NCI-H526 treated with DMSO at 0.1 percent for 48 hours (cell line): ENCODE measurements around the gene RPL41.
"Not testable (repeated sequence)": the region's sequence is repeated elsewhere in the genome, so short reads cannot be mapped to it uniquely, and the experiment has no call there.

ENCODE experiments used
- DNase-seq: peaks from one replicate; lab custom pipeline; 2025; lab: John Stamatoyannopoulos, UW

RPL41 gene

DNA sequence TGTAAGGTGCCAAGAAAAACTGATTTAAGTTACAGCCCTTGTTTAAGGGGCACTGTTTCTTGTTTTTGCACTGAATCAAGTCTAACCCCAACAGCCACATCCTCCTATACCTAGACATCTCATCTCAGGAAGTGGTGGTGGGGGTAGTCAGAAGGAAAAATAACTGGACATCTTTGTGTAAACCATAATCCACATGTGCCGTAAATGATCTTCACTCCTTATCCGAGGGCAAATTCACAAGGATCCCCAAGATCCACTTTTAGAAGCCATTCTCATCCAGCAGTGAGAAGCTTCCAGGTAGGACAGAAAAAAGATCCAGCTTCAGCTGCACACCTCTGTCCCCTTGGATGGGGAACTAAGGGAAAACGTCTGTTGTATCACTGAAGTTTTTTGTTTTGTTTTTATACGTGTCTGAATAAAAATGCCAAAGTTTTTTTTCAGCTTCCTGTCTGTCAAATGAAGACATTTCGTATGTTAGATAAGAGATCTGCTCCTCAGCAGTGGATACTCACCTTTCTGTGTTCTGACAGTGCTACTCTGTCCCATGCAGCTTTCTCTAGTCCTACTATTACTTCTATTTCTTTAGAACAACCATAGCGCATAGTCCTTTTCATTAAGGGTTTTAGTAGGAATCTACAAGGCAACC, 13.2 kb upstream of the RPL41 start:
- DNase-seq: no peak

DNA sequence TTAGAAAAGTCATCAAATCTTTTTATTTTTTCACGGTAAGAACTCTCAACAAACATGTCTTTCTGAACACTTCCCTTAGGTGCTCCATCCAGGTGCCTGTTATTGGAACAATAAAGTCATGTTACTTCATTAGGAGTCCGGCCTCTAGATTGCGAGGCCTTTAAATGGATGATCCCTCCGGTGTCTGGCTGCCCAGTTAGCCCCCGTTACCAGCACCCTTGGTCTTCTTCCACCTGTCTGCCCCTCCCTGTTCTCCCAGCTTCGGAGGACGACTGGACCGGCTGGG, 12.7 kb upstream of the RPL41 start:
- no peak for DNase-seq

DNA sequence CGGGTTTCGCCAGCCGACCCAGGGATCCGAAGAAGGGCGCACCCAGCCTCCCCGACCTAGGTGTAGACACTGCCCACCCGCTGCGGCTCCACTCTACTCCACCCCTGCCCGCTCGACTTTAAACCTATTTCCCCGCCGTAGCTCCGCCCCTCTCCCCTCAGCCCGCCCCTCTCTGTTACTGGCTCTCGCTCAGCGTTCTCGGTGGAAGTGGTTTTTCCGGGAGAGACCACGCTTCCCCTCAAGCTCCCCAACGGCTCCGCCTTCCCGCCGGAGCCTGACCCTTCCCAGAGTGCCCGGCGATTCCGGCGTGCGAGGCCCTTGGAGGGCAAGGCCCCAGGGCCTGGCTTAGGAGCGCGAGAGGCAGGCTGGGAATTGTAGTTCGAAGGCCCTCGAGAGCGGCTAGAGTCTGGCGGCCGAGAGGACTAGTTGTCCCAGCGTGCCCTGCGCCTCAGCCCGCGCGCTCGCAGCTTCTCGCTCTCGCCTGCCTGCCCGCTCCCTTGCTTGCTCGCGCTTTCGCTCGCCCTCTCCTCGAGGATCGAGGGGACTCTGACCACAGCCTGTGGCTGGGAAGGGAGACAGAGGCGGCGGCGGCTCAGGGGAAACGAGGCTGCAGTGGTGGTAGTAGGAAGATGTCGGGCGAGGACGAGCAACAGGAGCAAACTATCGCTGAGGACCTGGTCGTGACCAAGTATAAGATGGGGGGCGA, 12.2 kb upstream of the RPL41 start, which contains the start of gene PA2G4:
TSS of gene PA2G4 (plus strand) at position 451 of the 706 bp plus-strand sequence. CDS start at position 630, 179 bp downstream.
- peak; percentile 98 for DNase-seq

DNA sequence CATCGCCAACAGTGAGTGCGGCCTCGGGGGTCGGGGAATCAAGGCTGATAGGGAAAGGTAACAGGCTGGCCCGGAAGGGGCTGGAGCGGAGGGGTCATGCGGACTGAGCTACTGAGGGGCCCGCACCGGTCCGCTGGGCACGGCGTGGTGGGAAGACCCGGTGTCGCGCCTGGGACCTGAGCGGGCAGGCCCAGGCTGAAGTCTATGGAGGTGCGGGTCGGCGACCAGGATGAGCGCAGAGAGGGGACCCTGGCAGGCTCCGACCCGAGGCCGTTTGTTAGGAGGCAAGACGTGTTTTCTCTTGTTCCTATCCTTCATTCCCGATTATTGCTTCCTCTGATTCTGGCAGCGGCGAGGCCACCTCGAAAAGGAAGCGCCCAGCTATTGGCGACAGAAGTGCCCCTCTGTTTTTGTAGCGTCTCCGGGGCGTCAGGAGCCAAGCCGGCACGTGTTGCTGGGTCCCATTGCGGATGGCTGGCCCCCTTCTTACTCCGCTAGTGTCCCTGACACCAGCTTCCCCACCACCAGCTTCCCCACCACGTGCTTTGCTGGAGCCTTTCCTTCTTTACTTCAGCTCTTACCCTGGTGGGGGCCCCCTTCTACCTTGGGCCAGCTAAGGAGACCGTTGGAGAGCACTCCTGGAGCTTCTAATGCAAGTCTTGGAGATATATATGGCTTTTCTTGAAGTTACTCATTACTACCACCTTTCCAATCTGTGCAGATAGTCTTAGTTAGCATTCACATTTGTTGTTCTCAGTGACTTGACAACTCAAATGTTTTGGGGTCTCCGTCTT, 11.4 kb upstream of the RPL41 start:
- DNase-seq: no peak

DNA sequence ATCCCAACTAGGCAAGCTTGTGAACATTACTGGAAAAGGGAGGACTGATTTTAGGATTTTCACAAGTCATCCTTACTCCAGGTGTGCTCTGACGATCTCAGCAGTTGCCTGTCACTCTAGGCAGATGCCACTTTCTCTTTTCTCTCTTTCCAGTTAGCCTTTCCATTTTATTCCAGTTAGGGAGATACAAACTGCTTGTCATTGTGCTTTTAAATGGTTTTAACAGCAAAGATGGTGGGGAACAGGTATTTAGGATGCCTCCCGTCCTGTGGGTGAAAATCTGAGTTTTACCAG, 10.9 kb upstream of the RPL41 start:
- DNase-seq: no peak

DNA sequence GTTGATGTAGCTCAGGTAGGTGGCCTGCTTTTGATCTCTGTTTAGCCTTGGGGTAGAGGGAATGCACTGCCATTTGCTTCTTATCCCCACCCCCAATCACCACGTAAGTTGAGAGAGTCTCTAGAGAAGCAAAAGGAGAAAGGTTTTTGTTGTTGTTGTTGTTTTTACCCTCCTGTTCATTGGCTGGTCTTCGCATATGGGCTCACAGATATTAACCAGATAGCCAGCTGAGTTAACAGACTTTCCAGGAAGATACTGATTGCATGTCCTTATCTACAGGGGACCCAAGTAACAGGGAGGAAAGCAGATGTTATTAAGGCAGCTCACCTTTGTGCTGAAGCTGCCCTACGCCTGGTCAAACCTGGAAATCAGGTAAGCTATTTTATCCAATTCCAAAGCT, 9.2 kb upstream of the RPL41 start:
- no peak for DNase-seq

DNA sequence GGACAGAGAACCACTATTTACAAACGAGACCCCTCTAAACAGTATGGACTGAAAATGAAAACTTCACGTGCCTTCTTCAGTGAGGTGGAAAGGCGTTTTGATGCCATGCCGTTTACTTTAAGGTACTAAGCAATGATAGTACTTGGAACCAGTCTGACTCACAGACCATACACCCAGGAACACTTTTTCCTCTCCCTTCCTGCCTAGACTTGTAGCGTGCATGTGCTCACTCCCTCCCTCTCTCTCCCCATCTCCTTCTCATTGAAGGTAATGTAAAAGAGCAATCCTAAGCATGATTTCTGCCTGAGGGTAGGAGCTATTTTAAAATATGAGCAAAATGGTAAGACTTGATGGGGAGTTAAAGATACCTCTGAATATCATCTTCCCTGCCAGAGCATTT, 5.9 kb upstream of the RPL41 start:
- DNase-seq: no peak

DNA sequence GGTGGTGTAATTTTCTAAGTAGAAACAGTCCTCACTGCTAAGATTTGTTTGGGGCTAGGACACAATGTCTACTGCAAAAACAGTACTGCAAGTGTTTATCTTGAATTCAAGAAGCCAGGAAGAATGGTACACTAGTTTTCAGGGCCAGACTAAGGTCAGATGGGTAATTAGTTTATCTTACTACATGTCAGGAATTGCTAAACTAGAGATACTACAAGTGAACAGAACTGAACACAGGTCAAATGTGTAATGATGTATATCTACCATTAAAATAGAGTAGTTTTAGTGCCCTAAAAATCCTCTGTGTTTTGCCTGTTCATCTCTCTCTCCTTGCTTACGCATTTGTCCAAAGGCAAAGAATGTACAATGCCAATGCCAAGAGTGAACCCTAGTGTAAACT, 2.3 kb upstream of the RPL41 start:
- DNase-seq: no peak

DNA sequence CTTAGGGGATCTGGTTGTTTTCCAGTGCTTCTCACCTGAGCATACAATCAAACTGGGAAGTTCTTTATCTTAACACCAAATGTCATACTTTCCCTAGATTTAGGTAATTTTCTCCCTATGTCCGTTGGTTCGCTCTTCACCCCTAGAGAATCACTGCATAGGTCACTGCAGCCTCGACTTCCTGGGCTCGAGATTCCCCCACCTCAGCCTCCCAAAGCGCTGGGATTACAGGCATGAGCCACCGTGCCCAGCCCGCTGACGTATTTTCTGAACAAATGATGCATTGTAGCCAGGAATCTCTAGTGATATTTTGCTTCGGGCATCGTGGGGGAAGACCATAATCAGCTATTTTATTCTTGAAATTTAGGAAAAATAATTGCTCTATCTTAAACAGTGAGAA, 1.1 kb upstream of the RPL41 start:
- no peak for DNase-seq

DNA sequence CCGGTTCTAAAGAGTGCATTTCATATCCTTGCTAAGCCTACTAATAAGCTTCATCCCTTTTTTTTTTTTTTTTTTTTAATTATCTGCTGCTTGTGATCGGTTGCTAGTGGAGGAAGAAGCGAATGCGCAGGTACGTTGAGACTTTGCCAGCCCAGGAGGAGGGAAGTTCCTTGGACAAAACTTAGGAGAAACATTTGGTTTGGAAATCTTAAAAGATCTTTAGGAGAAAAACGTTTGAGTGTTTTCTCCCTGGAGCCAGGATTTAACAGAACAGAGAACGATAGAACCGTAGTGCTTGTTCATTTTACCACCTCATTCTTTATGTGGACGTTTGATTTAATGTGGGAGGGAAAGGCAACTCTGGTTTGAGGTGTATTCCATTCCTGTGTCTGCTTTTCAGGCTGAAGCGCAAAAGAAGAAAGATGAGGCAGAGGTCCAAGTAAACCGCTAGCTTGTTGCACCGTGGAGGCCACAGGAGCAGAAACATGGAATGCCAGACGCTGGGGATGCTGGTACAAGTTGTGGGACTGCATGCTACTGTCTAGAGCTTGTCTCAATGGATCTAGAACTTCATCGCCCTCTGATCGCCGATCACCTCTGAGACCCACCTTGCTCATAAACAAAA, 761 bp downstream of the RPL41 start:
- DNase-seq: not testable (repeated sequence)

DNA sequence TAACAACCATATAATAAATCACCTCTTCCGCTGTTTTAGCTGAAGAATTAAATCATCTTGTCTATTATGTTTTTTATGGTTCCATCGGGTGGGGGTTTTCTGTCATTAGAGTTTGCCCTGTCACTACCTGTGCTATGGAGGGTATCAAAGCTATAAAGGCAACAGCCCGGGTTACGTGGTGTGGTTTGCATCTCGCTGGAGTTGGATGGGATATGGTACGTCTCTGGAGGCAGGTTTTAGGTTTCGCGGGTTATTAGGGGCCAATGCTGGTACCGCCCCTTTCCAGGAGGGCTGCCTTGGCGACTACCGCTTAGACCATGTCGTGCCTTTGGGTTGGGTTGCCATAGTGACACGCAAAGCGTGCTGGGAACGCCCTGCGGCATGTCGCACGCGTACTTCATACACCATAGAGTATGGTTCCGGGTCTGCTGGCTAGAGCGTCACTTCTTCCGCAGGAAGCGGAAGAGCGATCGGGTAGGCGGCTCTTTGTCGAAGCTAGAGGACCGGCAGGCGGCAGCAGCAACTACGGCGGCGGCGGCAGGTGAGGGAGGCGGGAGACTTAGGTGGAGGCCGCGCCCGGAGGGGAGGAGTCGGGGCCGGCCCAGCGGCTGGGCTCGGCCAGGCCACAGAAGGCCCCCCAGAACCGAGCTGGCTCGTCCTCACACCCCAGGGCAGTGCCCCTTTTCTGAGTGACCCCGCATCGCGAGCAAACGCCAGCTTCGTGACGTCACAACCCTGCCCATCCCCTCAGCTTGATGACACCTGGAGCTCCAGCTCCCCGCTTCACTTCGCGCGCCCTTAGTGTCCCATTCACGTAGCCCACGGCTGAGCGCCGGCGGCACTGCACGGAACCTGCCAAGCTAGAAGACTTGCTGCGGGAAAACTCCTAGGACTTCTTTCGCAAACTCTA, 1.6 kb downstream of the RPL41 start, which contains the start of gene ZC3H10:
TSS of gene ZC3H10 (plus strand) at position 489 of the 910 bp plus-strand sequence. CDS start 2,297 bp downstream, outside the sequence.
- peak; percentile 98 for DNase-seq

DNA sequence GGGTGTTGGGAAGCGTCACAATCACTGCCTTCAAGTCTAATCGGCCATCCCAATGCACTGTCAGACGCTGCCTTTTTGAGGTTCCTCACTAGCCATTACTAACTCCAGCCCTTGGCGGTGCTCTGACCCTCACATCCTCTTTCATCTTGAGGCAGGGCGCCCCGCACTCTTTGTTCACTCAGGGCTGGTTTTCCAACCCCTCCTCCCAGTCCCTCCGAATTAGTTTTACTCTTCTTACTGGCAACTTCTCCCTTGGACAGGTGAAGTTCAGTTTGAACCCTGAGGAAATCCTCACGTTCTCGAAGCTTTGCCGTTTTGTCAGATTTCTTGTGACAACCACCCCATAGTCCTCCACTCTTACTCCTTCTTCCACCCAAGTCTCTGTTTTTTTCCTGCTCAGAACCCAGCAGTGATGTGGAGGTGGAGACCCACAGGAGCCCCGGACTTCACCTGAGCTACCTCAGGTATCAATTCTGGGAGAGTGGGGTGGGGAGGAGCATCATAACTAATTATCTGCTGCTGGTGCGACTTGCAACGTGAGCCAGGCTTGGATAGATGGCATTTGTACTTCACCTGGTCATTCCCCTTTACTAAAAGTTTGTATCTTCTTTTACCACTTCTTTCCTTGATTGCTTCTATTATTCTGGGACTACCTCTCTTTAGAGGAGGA, 2.4 kb downstream of the RPL41 start:
- no peak for DNase-seq

DNA sequence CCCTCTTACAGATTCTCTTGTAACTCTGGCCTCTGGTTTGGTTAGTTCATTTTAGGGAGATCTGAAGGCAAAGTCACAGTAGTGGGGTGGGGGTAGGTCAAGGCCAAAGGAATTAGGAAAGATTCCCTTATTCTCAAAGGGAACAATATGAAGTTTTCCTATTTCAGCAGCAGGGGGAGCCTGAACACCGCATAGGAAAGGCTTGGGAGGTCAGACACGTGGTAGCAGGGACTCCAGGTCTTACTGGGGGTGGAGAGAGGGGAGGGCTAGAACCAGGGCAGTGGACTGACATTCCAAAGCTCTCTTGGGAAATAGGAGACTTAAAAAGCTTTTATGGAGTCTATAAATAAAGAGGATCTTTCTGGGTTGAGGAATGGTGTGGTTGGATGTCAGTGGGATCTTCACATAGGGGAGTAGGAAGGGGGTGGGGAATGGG, 2.9 kb downstream of the RPL41 start:
- DNase-seq: peak; percentile 53

DNA sequence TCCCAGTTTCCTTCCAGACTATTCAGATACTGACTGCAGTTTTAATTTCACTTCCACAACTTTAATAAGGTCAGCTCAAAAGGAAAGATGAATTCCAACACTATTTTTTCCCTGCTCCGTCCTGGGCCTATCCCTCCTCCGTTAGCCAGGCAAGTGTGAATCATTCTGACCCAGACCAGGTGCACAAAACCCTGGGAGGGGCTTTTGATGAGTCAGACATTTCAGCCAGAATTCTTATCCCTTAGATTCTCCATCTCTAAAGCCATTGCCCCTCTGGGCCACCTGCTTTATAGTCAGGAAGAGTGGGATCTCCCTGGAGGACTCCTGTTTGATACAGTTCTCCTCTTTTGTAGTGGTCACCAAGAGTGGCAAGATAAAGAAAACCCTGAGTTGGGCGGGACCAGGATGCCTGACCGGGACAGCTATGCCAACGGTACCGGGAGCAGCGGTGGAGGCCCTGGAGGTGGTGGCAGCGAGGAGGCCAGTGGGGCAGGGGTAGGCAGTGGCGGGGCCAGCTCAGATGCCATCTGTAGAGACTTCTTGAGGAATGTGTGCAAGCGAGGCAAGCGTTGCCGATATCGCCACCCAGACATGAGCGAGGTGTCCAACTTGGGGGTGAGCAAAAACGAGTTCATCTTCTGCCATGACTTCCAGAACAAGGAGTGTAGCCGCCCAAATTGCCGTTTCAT, 3.9 kb downstream of the RPL41 start:
- no peak for DNase-seq

DNA sequence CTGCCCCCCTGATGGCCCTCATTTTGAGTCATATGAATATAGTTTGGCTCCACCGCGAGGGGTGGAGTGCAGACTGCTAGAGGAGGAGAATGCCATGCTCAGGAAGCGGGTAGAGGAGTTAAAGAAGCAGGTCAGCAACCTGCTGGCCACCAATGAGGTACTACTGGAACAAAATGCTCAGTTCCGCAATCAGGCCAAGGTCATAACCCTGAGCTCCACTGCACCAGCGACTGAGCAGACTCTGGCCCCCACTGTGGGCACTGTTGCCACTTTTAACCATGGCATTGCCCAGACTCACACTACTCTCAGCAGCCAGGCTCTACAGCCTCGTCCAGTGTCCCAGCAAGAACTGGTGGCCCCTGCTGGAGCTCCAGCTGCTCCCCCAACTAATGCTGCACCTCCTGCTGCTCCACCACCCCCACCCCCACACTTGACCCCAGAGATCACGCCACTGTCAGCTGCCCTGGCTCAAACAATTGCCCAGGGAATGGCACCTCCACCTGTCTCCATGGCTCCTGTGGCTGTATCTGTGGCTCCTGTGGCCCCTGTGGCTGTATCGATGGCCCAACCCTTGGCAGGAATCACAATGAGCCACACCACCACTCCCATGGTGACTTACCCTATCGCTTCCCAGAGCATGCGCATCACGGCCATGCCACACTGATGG, 4.9 kb downstream of the RPL41 start:
- no peak for DNase-seq

DNA sequence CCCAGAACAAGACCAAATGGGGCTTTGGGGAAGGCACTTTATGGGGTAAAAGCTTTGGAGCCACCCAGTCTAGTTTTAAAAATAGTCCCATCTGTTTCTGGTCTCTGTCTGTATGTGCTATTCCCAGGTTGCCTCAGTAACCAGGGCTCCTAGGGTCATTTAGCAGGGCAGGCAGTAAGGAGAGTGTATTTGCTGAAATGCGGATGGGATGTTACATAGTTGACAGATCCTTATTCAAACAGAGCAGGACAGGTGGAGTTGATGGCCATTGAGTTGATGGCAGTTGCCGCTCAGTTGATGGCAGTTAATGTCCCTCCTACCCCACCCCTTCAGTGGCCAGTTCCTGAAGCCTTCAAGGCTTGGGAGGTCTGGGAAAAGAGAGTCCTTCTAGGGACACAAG, 6.2 kb downstream of the RPL41 start:
- DNase-seq: no peak

DNA sequence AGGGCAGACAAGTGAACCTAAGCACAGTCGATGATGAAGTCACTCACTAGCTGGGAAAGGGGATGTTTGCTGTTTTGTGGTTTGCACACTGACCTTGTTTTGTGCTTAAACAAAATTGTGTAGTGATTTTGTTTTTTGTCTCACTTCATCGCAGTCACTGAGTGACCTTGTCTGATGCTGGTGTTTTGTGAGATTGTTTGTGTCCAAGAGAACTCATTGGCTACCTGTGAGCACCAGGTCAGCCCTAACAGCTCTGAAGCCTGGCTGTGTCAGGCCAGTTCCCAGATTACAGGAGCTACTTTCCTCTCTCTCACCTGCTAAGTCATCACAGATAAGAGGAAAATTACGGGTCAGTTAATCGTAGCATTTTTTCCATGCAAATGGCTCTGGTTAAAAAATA, 7.7 kb downstream of the RPL41 start:
- no peak for DNase-seq

DNA sequence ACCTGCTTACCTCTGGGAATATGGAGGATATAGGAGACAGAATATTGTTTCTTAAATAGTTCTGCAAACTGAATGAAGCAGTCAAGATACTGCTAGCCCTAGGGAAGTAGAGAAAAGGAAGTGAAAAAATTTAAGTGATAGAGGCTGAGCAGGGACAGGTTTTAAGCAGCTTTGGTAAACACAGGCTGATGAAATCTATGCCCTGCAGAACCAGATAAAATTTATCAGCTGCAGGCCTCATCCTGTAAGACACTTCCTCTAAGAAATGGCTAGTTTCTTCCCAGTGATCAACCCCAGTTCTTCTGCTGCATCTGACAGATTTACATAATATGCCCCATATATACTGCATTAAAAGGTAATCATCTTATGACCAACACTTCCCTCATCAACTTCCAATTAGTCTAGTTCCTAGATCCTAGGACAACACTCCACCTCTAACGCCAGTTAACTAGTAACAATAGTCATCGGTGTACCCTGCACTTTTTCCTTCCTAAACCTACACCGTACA, 10.4 kb downstream of the RPL41 start:
- DNase-seq: no peak

DNA sequence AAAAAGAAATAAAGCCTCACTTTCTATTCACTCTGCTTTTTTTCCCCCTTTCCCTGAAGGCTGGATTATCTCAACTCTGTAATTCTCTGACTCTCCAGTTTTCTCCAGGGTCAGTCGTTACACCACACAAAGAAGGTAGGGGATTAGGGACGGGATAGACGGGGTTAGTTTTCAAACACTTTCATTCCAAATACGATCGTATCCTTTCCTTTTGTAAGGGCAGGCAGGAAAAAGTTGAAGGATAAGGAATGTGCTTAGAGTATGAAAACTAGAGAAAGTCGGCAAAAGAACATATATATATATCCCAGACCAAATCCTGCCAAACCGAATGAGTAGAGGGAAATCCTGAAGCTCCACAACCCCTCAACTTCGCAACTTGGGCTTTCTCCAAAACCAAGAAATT, 11.1 kb downstream of the RPL41 start:
- no peak for DNase-seq
